Natural killer cell (primary cell): ENCODE measurements around the gene EPHB1. TPM values are rescaled to one million over a fixed set of nuclear protein-coding genes. Genes with fewer than 3 reads are reported as not detected.

ENCODE experiments used
- ATAC-seq, 3 donors: fragments of 150-1000 bp in 2 of 3; fragments of 200-7000 bp in 1 of 3; cut with Tn5 transposase; 1 replicate in 1 of 3; 2 replicates in 2 of 3; pipeline ENCODE4 v1.10.0; 2021; ENCODE audit warnings: mild to moderate bottlenecking in 2 of 3, moderate library complexity in 2 of 3
- DNase-seq, 2 donors: peaks; one replicate each; pipeline versions ENCODE4 v3.0.0 to v3.0.0-alpha.2; 2013 to 2021; ENCODE audit warnings: mixed read lengths in 1 of 2
- H3K27ac ChIP-seq: one replicate; pipeline ENCODE4 v1.5.1; 2013; ENCODE audit warnings: mild to moderate bottlenecking, low read length
- H3K27me3 ChIP-seq: one replicate; pipeline ENCODE4 v1.6.1; 2013; ENCODE audit warnings: low read length; ENCODE audit not compliant: control insufficient read depth, insufficient read depth
- H3K36me3 ChIP-seq: one replicate; pipeline ENCODE4 v1.6.1; 2013; ENCODE audit warnings: low read length; ENCODE audit not compliant: control insufficient read depth, insufficient read depth
- H3K4me1 ChIP-seq: one replicate; pipeline ENCODE4 v1.6.1; 2013; ENCODE audit warnings: low read length; ENCODE audit not compliant: control insufficient read depth, insufficient read depth
- H3K4me3 ChIP-seq: one replicate; pipeline ENCODE4 v1.5.1; 2013; ENCODE audit warnings: low read length
- H3K9me3 ChIP-seq: one replicate; pipeline ENCODE4 v1.6.1; 2013; ENCODE audit warnings: low read length; ENCODE audit not compliant: control insufficient read depth, insufficient read depth
- H3K27ac Mint-ChIP-seq, 2 donors: one replicate each; pipeline ENCODE4 v1.8.0; 2022; ENCODE audit warnings: mild to moderate bottlenecking in 2 of 2, mixed read lengths in 2 of 2, moderate library complexity in 1 of 2
- H3K27me3 Mint-ChIP-seq, 2 donors: one replicate each; pipeline ENCODE4 v1.8.0; 2022; ENCODE audit warnings: low read depth in 2 of 2, mixed read lengths in 2 of 2
- H3K36me3 Mint-ChIP-seq: one replicate; pipeline ENCODE4 v1.8.0; 2022; ENCODE audit warnings: mixed read lengths
- H3K4me1 Mint-ChIP-seq, 2 donors: one replicate each; pipeline ENCODE4 v1.8.0; 2022; ENCODE audit warnings: mixed read lengths in 2 of 2
- H3K4me3 Mint-ChIP-seq: one replicate; pipeline ENCODE4 v1.8.0; 2022; ENCODE audit warnings: mild to moderate bottlenecking, moderate library complexity, mixed read lengths
- H3K9me3 Mint-ChIP-seq, 2 donors: one replicate each; pipeline ENCODE4 v1.8.0; 2022; ENCODE audit warnings: mixed read lengths in 2 of 2
- CTCF ChIP-seq: fragments of 200-600 bp; IDR thresholded peaks from one replicate; pipeline ENCODE4 v1.8.0; 2022; ENCODE audit warnings: antibody characterized with exemption
- WGBS: methylation state at CpG from one replicate; pipeline ENCODE4 v1.1.7; 2013; ENCODE audit warnings: missing lambda C conversion rate; ENCODE audit not compliant: insufficient coverage; 5-methylcytosine and 5-hydroxymethylcytosine counted together
- intact Hi-C: fragments of 100-400 bp; cut with micrococcal nuclease; formaldehyde crosslinking; loops from one replicate; pipeline ENCODE4 v1.14.2; 2022
- total RNA-seq, 4 donors: library from RNA; stranded (reverse); fragments of 120-200 nt in 1 of 4; gene quantifications; one replicate each; pipeline versions ENCODE4 v1.2.3 to v1.2.4, GENCODE V29; 2013 to 2022

Gene EPHB1
- total RNA-seq, 3 donors from 2014 or later (not counting 1 experiment from before 2014, with no cell fraction given) = 0.60 TPM; not detected in 2

- no peak for ATAC-seq
- H3K4me3 ChIP-seq = no peak overlapping the region
Measured at GRCh38 chr3:135263331-135263730, 468.3 kb downstream of the EPHB1 start.

GRCh38 chr3:135267487-135267886 is 472.4 kb downstream of the EPHB1 start:
- WGBS = 84% methylated on average over 5 of the region's 6 CpGs
- Mint-ChIP-seq H3K9me3 (peaks cover 8 to 15% of the 10 kb centered on the region in 2 donors), H3K4me3 (no peak overlapping the region), H3K27ac (no peak overlapping the region), H3K36me3 (no peaks in the 10 kb centered on the region), H3K27me3 (no peaks in the 10 kb centered on the region), H3K4me1 (no peaks in the 10 kb centered on the region)
- Histone ChIP-seq H3K4me1 (no peaks in the 10 kb centered on the region), H3K27ac (no peak overlapping the region), H3K9me3 (no peaks in the 10 kb centered on the region), H3K4me3 (no peak overlapping the region), H3K27me3 (no peaks in the 10 kb centered on the region), H3K36me3 (no peaks in the 10 kb centered on the region)
- DNase-seq (no peak), ATAC-seq (no peak)
- intact Hi-C loops = no loop called here
- no peak for TF ChIP-seq CTCF

More at GRCh38 chr3:135263331-135263730, 468.3 kb downstream of the EPHB1 start:
- H3K9me3 ChIP-seq = no peaks in the 10 kb centered on the region
- Mint-ChIP-seq H3K4me1 (no peaks in the 10 kb centered on the region), H3K9me3 (peaks cover 8 to 13% of the 10 kb centered on the region in 2 donors), H3K4me3 (no peak overlapping the region), H3K36me3 (no peaks in the 10 kb centered on the region), H3K27me3 (no peaks in the 10 kb centered on the region), H3K27ac (no peak overlapping the region)
- H3K36me3 ChIP-seq = no peaks in the 10 kb centered on the region
- no peak for DNase-seq
- intact Hi-C loops = no loop called here
- H3K27me3 ChIP-seq = no peaks in the 10 kb centered on the region
- TF ChIP-seq CTCF = no peak
- no peaks in the 10 kb centered on the region for H3K4me1 ChIP-seq
- 76% methylated on average over 3 of the region's 3 CpGs for WGBS
- H3K27ac ChIP-seq = no peak overlapping the region

- intact Hi-C loops = no loop called here
- Histone ChIP-seq H3K36me3 (no peaks in the 10 kb centered on the region), H3K27ac (no peak overlapping the region), H3K9me3 (no peaks in the 10 kb centered on the region), H3K4me3 (no peak overlapping the region), H3K4me1 (no peaks in the 10 kb centered on the region), H3K27me3 (no peaks in the 10 kb centered on the region)
- H3K9me3 Mint-ChIP-seq = peaks cover 8 to 15% of the 10 kb centered on the region in 2 donors
- no peak for TF ChIP-seq CTCF
- 80% methylated on average over 2 of the region's 2 CpGs for WGBS
- H3K4me1 Mint-ChIP-seq = no peaks in the 10 kb centered on the region
- H3K27me3 Mint-ChIP-seq = no peaks in the 10 kb centered on the region
- H3K4me3 Mint-ChIP-seq = no peak overlapping the region
- no peak for DNase-seq
- ATAC-seq = no peak
- no peak overlapping the region for H3K27ac Mint-ChIP-seq
- H3K36me3 Mint-ChIP-seq = no peaks in the 10 kb centered on the region
Measured at GRCh38 chr3:135268941-135269532, 474.0 kb downstream of the EPHB1 start.
